ENCODE results near the gene PGA4.

DNA sequence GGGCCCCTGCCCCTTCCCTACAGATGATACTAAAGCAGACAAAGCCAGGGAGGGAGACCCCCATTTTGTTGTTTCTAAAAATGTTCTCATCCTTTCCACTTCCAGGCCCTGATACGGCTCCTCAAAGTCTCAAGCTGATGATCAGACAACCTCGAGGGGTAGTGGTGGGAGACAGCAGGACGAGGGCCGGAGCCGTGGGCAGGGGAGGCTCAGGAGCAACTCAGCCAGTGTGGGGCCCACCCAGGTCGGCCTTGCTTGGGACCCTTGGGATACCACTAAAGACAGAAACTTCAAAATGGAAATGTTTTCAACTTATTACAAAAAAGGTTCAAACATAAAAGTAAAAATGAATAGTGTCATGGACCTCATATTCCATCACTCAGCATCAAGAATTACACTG is 45.7 kb upstream of the PGA4 start:
- TF ChIP-seq, protein P1, sequence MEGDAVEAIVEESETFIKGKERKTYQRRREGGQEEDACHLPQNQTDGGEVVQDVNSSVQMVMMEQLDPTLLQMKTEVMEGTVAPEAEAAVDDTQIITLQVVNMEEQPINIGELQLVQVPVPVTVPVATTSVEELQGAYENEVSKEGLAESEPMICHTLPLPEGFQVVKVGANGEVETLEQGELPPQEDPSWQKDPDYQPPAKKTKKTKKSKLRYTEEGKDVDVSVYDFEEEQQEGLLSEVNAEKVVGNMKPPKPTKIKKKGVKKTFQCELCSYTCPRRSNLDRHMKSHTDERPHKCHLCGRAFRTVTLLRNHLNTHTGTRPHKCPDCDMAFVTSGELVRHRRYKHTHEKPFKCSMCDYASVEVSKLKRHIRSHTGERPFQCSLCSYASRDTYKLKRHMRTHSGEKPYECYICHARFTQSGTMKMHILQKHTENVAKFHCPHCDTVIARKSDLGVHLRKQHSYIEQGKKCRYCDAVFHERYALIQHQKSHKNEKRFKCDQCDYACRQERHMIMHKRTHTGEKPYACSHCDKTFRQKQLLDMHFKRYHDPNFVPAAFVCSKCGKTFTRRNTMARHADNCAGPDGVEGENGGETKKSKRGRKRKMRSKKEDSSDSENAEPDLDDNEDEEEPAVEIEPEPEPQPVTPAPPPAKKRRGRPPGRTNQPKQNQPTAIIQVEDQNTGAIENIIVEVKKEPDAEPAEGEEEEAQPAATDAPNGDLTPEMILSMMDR (IDR thresholded peaks at IDR 0.05; ENCODE audit: low read depth, low read length, missing input control) = no peak
- no peak for TF ChIP-seq GABPA (IDR thresholded peaks at IDR 0.05 in 1 of 2, conservative IDR thresholded peaks at IDR 0.05 in 1 of 2)
- TF ChIP-seq JUND (IDR thresholded peaks at IDR 0.05) = no peak
- TF ChIP-seq, protein P2, sequence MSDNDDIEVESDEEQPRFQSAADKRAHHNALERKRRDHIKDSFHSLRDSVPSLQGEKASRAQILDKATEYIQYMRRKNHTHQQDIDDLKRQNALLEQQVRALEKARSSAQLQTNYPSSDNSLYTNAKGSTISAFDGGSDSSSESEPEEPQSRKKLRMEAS (IDR thresholded peaks at IDR 0.05) = no peak
- TF ChIP-seq, protein P3, sequence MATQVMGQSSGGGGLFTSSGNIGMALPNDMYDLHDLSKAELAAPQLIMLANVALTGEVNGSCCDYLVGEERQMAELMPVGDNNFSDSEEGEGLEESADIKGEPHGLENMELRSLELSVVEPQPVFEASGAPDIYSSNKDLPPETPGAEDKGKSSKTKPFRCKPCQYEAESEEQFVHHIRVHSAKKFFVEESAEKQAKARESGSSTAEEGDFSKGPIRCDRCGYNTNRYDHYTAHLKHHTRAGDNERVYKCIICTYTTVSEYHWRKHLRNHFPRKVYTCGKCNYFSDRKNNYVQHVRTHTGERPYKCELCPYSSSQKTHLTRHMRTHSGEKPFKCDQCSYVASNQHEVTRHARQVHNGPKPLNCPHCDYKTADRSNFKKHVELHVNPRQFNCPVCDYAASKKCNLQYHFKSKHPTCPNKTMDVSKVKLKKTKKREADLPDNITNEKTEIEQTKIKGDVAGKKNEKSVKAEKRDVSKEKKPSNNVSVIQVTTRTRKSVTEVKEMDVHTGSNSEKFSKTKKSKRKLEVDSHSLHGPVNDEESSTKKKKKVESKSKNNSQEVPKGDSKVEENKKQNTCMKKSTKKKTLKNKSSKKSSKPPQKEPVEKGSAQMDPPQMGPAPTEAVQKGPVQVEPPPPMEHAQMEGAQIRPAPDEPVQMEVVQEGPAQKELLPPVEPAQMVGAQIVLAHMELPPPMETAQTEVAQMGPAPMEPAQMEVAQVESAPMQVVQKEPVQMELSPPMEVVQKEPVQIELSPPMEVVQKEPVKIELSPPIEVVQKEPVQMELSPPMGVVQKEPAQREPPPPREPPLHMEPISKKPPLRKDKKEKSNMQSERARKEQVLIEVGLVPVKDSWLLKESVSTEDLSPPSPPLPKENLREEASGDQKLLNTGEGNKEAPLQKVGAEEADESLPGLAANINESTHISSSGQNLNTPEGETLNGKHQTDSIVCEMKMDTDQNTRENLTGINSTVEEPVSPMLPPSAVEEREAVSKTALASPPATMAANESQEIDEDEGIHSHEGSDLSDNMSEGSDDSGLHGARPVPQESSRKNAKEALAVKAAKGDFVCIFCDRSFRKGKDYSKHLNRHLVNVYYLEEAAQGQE (IDR thresholded peaks at IDR 0.05) = no peak
- no peak for TF ChIP-seq TAF1 (conservative IDR thresholded peaks at IDR 0.05)
- no peak for TF ChIP-seq EGR1 (IDR thresholded peaks at IDR 0.05; ENCODE audit: low read depth in 2 of 2)
- no peak for TF ChIP-seq RAD21 (IDR thresholded peaks at IDR 0.05)
- TF ChIP-seq NR2F2 (IDR thresholded peaks at IDR 0.05) = no peak
- TF ChIP-seq, protein P4, sequence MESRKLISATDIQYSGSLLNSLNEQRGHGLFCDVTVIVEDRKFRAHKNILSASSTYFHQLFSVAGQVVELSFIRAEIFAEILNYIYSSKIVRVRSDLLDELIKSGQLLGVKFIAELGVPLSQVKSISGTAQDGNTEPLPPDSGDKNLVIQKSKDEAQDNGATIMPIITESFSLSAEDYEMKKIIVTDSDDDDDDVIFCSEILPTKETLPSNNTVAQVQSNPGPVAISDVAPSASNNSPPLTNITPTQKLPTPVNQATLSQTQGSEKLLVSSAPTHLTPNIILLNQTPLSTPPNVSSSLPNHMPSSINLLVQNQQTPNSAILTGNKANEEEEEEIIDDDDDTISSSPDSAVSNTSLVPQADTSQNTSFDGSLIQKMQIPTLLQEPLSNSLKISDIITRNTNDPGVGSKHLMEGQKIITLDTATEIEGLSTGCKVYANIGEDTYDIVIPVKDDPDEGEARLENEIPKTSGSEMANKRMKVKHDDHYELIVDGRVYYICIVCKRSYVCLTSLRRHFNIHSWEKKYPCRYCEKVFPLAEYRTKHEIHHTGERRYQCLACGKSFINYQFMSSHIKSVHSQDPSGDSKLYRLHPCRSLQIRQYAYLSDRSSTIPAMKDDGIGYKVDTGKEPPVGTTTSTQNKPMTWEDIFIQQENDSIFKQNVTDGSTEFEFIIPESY (IDR thresholded peaks at IDR 0.05) = no peak
- TF ChIP-seq FOXA1 (IDR thresholded peaks at IDR 0.05) = no peak
- TF ChIP-seq, protein P5, sequence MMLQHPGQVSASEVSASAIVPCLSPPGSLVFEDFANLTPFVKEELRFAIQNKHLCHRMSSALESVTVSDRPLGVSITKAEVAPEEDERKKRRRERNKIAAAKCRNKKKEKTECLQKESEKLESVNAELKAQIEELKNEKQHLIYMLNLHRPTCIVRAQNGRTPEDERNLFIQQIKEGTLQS (IDR thresholded peaks at IDR 0.05) = no peak
- TF ChIP-seq RXRA (IDR thresholded peaks at IDR 0.05) = no peak

Measured in liver (tissue), 3 donors.